ENCODE data around the gene ADIPOR2.

The ADIPOR2 gene

GRCh38 chr12:1690578-1691122 is at the start of gene ADIPOR2:
TSS of gene ADIPOR2 (plus strand) at chr12:1691070. CDS start at chr12:1754344, 63,274 bp downstream.
- peak; percentile 96 for DNase-seq

- no peak for DNase-seq
These were observed 48.4 kb upstream of the ADIPOR2 start for GRCh38 chr12:1642513-1642912.

GRCh38 chr12:1643043-1643442 is 47.8 kb upstream of the ADIPOR2 start:
- DNase-seq: no peak

- DNase-seq: no peak
These were observed 46.9 kb upstream of the ADIPOR2 start for GRCh38 chr12:1643905-1644533.

- peak; percentile 50 for DNase-seq
These were observed 46.1 kb upstream of the ADIPOR2 start for GRCh38 chr12:1644534-1645438.

GRCh38 chr12:1645819-1646218 is 45.1 kb upstream of the ADIPOR2 start:
- DNase-seq: no peak

- DNase-seq: no peak
These were observed 44.1 kb upstream of the ADIPOR2 start for GRCh38 chr12:1646569-1647284.

- no peak for DNase-seq
These were observed 43.6 kb upstream of the ADIPOR2 start for GRCh38 chr12:1647285-1647669.

- DNase-seq: no peak
These were observed 40.5 kb upstream of the ADIPOR2 start for GRCh38 chr12:1650260-1650977.

GRCh38 chr12:1650978-1651361 is 39.9 kb upstream of the ADIPOR2 start:
- no peak for DNase-seq

GRCh38 chr12:1651946-1652345 is 38.9 kb upstream of the ADIPOR2 start:
- DNase-seq: no peak

GRCh38 chr12:1655225-1655788 is 35.6 kb upstream of the ADIPOR2 start:
- no peak for DNase-seq

GRCh38 chr12:1656902-1657301 is 34.0 kb upstream of the ADIPOR2 start:
- DNase-seq: no peak

- no peak for DNase-seq
These were observed 33.2 kb upstream of the ADIPOR2 start for GRCh38 chr12:1657688-1658087.

GRCh38 chr12:1660304-1661187 is 30.3 kb upstream of the ADIPOR2 start:
- DNase-seq: no peak

GRCh38 chr12:1661553-1662335 is 29.1 kb upstream of the ADIPOR2 start:
- peak; percentile 81 for DNase-seq

GRCh38 chr12:1662761-1663439 is 28.0 kb upstream of the ADIPOR2 start:
- DNase-seq: no peak

GRCh38 chr12:1663440-1664132 is 27.3 kb upstream of the ADIPOR2 start:
- no peak for DNase-seq

GRCh38 chr12:1665366-1665765 is 25.5 kb upstream of the ADIPOR2 start:
- no peak for DNase-seq
